Endothelial cell of umbilical vein (primary cell): ENCODE data around the gene NME4. TPM values are rescaled to one million over a fixed set of nuclear protein-coding genes. Genes with fewer than 3 reads are reported as not detected.

ENCODE experiments used
- BruUV-seq: library from RNA; stranded (reverse); fragments of 400-500 nt; replicated peaks from 2 replicates; lab custom pipeline; 2021; lab: Mats Ljungman, UMichigan
- CTCF ChIA-PET: fragments of 300-600, 350-600 bp; sonication (Branson Sonifier 250); formaldehyde crosslinking; loops from one replicate; lab custom pipeline; 2021; ENCODE audit warnings: antibody characterized with exemption, inconsistent platforms; lab: Charles Lee
- POLR2A ChIA-PET: fragments of 300-600, 350-600 bp; sonication (Branson Sonifier 250); formaldehyde crosslinking; loops from one replicate; lab custom pipeline; 2021; ENCODE audit warnings: antibody characterized with exemption, inconsistent platforms; lab: Charles Lee
- DNase-seq: peaks from one replicate; pipeline ENCODE4 v3.0.0-alpha.2; 2011; ENCODE audit warnings: low read depth, low spot score
- FAIRE-seq: peaks from 2 replicates; lab custom pipeline; 2011; peaks lifted over from hg19 to GRCh38; lab: Jason Lieb, UNC
- H2AFZ ChIP-seq: 2 replicates; pipeline ENCODE4 v1.6.0; 2012; ENCODE audit warnings: low read depth, low read length, control low read depth, inconsistent platforms
- H3K27ac ChIP-seq: 2 replicates; pipeline ENCODE4 v1.5.1; 2011; ENCODE audit warnings: low read depth, mild to moderate bottlenecking, control low read depth, low read length, moderate library complexity; ENCODE audit not compliant: insufficient read depth
- H3K27me3 ChIP-seq, 2 experiments: 2 replicates each; pipeline versions ENCODE4 v1.6.0 to v1.6.1; 2011; ENCODE audit warnings: low read length in 2 of 2, mixed read lengths in 1 of 2; ENCODE audit not compliant: control insufficient read depth in 2 of 2, insufficient read depth in 2 of 2
- H3K36me3 ChIP-seq, 2 experiments: 2 replicates in 1 of 2; 3 replicates in 1 of 2; pipeline ENCODE4 v1.5.1; 2011; ENCODE audit warnings: low read length in 2 of 2, mild to moderate bottlenecking in 1 of 2, moderate library complexity in 1 of 2; ENCODE audit not compliant: control insufficient read depth in 2 of 2, insufficient read depth in 2 of 2; ENCODE audit errors: extremely low read depth in 1 of 2
- H3K4me1 ChIP-seq: 3 replicates; pipeline ENCODE4 v1.5.1; 2011; ENCODE audit warnings: mild to moderate bottlenecking, low read length; ENCODE audit not compliant: control insufficient read depth, insufficient read depth; ENCODE audit errors: extremely low read depth
- H3K4me2 ChIP-seq: 2 replicates; pipeline ENCODE4 v1.6.1; 2011; ENCODE audit warnings: low read length, control low read depth, mixed read lengths; ENCODE audit not compliant: insufficient read depth
- H3K4me3 ChIP-seq, 3 experiments: fragments of 200-600 bp in 1 of 3; sonication (generic), shearing (Covaris generic) in 1 of 3; replicated peaks in 1 of 3; 2 replicates each; pipeline ENCODE4 v1.5.1; 2011 to 2016; ENCODE audit warnings: control low read depth in 3 of 3, low read length in 3 of 3, mild to moderate bottlenecking in 2 of 3, inconsistent platforms in 1 of 3, low read depth in 1 of 3, moderate library complexity in 1 of 3; ENCODE audit not compliant: insufficient read depth in 1 of 3
- H3K79me2 ChIP-seq: 2 replicates; pipeline ENCODE4 v1.6.0; 2012; ENCODE audit warnings: low read length, inconsistent platforms; ENCODE audit not compliant: control insufficient read depth, insufficient read depth
- H3K9ac ChIP-seq: replicated peaks from 2 replicates; pipeline ENCODE3; 2011; ENCODE audit warnings: low read length, control low read depth; ENCODE audit not compliant: insufficient read depth; ENCODE audit errors: extremely low read depth
- H3K9me1 ChIP-seq: replicated peaks from 3 replicates; pipeline ENCODE4 v1.6.0; 2011; ENCODE audit warnings: mild to moderate bottlenecking, low read length; ENCODE audit not compliant: control insufficient read depth, insufficient read depth; ENCODE audit errors: extremely low read depth
- H3K9me3 ChIP-seq: replicated peaks from 2 replicates; pipeline ENCODE4 v1.5.1; 2012; ENCODE audit warnings: low read length, inconsistent platforms; ENCODE audit not compliant: control insufficient read depth, insufficient read depth
- H4K20me1 ChIP-seq: replicated peaks from 2 replicates; pipeline ENCODE3; 2011; ENCODE audit warnings: mild to moderate bottlenecking, low read length; ENCODE audit not compliant: control insufficient read depth, insufficient read depth; ENCODE audit errors: extremely low read depth
- EZH2 ChIP-seq: IDR thresholded peaks from 2 replicates; pipeline ENCODE4 v1.6.1; 2012; ENCODE audit warnings: borderline replicate concordance, low read depth, mild to moderate bottlenecking, moderate library complexity, low read length, inconsistent platforms; ENCODE audit not compliant: severe bottlenecking
- FOS ChIP-seq: IDR thresholded peaks from 2 replicates; pipeline ENCODE4 v1.6.1; 2011; ENCODE audit warnings: mild to moderate bottlenecking, low read length, moderate library complexity, borderline replicate concordance; ENCODE audit not compliant: insufficient read depth
- GATA2 ChIP-seq: IDR thresholded peaks from 2 replicates; pipeline ENCODE4 v1.7.0; 2011; ENCODE audit warnings: low read depth, mild to moderate bottlenecking, moderate library complexity, mixed read lengths, low read length; ENCODE audit not compliant: insufficient read length, insufficient read depth
- JUN ChIP-seq: IDR thresholded peaks from 2 replicates; pipeline ENCODE4 v1.6.1; 2011; ENCODE audit warnings: borderline replicate concordance, low read depth; ENCODE audit not compliant: insufficient read length, insufficient read depth
- MYC ChIP-seq: IDR thresholded peaks from one replicate; pipeline ENCODE4 v1.6.1; 2011; ENCODE audit warnings: mild to moderate bottlenecking, low read depth, low read length
- POLR2A ChIP-seq: IDR thresholded peaks from 2 replicates; pipeline ENCODE4 v1.6.1; 2012; ENCODE audit warnings: low read depth, mild to moderate bottlenecking, control low read depth, low read length
- POLR2AphosphoS5 ChIP-seq: IDR thresholded peaks from 2 replicates; pipeline ENCODE4 v1.6.1; 2012; ENCODE audit warnings: low read depth, mild to moderate bottlenecking, control low read depth, low read length, moderate library complexity; ENCODE audit not compliant: insufficient read depth
- dilution Hi-C: fragments of 300-500 bp; cut with MboI; formaldehyde crosslinking; loops from one replicate; pipeline ENCODE4 v1.15.0; 2019; ENCODE audit warnings: low sequenced_read_pairs; ENCODE audit not compliant: extremely low pct_ligation_motif_present
- intact Hi-C: fragments of 100-400 bp; cut with micrococcal nuclease; formaldehyde crosslinking; loops from one replicate; pipeline ENCODE4 v1.10.0; 2022
- polyA plus RNA-seq, 4 experiments: library from polyadenylated mRNA; depleted of rRNA in 3 of 4; stranded (reverse) in 3 of 4; unstranded in 1 of 4; fragments of >200 nt; gene quantifications; 2 replicates each; pipeline versions ENCODE4 v1.2.1 to v1.2.3, GENCODE V29; 2011 to 2012; ENCODE audit warnings: missing spikeins in 1 of 4
- total RNA-seq: library from RNA; stranded (reverse); gene quantifications from 2 replicates; pipeline ENCODE4 v1.2.3, GENCODE V29; 2021
- TF ChIP-seq, protein P1 (sequence below), 2 donors: IDR thresholded peaks; 1 replicate in 1 of 2; 2 replicates in 1 of 2; pipeline ENCODE4 v1.5.1; 2011; ENCODE audit warnings: low read length in 2 of 2, mild to moderate bottlenecking in 2 of 2, moderate library complexity in 2 of 2, control low read depth in 1 of 2, inconsistent platforms in 1 of 2, low read depth in 1 of 2; ENCODE audit not compliant: insufficient read depth in 1 of 2; ENCODE audit errors: extremely low read depth in 1 of 2
- TF ChIP-seq, protein P2 (sequence below): IDR thresholded peaks from 2 replicates; pipeline ENCODE4 v1.6.1; 2011; ENCODE audit not compliant: insufficient read depth, insufficient read length

NME4 gene
- total and polyA plus RNA-seq, 2 donors (not counting 3 experiments of a cell fraction or from before 2014, with no cell fraction given): 170 to 264 TPM

DNA sequence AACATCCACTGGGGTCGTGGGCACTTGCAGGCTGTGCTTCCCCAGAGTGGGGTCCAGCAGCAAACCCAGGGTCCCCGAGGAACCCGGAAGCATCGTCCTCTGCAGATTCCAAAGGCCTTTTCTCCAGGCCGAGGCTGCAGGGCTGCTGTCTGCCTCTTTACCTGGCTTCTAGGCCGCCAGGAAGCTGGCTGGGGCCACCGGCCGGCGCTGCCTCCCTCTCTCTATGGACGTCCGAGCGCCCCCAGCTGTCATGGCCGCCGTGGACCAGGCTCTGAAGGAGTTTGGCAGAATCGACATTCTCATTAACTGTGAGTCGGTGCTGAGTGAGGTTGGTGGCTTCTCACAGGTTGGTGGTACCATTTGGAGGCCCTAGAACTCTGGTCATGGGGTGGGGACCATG lies 10.3 kb downstream of the NME4 start:
- dilution Hi-C loops (no loop called here), intact Hi-C loops (no loop called here)
- BruUV-seq: no TSS peak
- Histone ChIP-seq H3K4me1 (peaks cover 3% of the 10 kb centered on the region), H3K4me2 (no peak overlapping the region), H3K27ac (no peak overlapping the region), H3K36me3 (peaks cover 0 to 8% of the 10 kb centered on the region in 2 experiments), H2AFZ (no peak overlapping the region), H3K27me3 (no peaks in the 10 kb centered on the region), H3K79me2 (no peaks in the 10 kb centered on the region), H3K9me3 (no peaks in the 10 kb centered on the region), H3K4me3 (no peak overlapping the region), H3K9me1 (no peaks in the 10 kb centered on the region), H3K9ac (no peak overlapping the region), H4K20me1 (no peaks in the 10 kb centered on the region)
- no peak for DNase-seq
- no peak for FAIRE-seq
- ChIA-PET CTCF (no interaction called here), POLR2A (no interaction called here)
- no peak for TF ChIP-seq POLR2A
- TF ChIP-seq GATA2: no peak
- no peak for TF ChIP-seq JUN
- TF ChIP-seq, protein P1, sequence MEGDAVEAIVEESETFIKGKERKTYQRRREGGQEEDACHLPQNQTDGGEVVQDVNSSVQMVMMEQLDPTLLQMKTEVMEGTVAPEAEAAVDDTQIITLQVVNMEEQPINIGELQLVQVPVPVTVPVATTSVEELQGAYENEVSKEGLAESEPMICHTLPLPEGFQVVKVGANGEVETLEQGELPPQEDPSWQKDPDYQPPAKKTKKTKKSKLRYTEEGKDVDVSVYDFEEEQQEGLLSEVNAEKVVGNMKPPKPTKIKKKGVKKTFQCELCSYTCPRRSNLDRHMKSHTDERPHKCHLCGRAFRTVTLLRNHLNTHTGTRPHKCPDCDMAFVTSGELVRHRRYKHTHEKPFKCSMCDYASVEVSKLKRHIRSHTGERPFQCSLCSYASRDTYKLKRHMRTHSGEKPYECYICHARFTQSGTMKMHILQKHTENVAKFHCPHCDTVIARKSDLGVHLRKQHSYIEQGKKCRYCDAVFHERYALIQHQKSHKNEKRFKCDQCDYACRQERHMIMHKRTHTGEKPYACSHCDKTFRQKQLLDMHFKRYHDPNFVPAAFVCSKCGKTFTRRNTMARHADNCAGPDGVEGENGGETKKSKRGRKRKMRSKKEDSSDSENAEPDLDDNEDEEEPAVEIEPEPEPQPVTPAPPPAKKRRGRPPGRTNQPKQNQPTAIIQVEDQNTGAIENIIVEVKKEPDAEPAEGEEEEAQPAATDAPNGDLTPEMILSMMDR (IDR thresholded peaks at IDR 0.05; ENCODE audit: extremely low read depth in 1 of 2, insufficient read depth in 1 of 2, low read depth in 1 of 2, low read length in 2 of 2): no peak
- TF ChIP-seq FOS: no peak
- no peak for TF ChIP-seq EZH2
- no peak for TF ChIP-seq MYC
- TF ChIP-seq POLR2AphosphoS5: no peak
- TF ChIP-seq, protein P2, sequence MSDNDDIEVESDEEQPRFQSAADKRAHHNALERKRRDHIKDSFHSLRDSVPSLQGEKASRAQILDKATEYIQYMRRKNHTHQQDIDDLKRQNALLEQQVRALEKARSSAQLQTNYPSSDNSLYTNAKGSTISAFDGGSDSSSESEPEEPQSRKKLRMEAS: no peak
